Activated CD8-positive, alpha-beta memory T cell treated with anti-CD3 and anti-CD28 coated beads, Interleukin-2, amount 50 U/mL, for 24 hours (primary cell): ENCODE data around the gene JADE1.

Experiments used
- DNase-seq: peaks from one replicate; pipeline ENCODE4 v3.0.0-alpha.2; 2020; ENCODE audit errors: extremely low read depth

JADE1 gene

GRCh38 chr4:128844931-128845330 is 35.4 kb downstream of the JADE1 start:
- no peak for DNase-seq

- no peak for DNase-seq
Measured at GRCh38 chr4:128846063-128846462, 36.6 kb downstream of the JADE1 start.

GRCh38 chr4:128847082-128847724 is 37.7 kb downstream of the JADE1 start:
- no peak for DNase-seq

GRCh38 chr4:128848461-128848860 is 39.0 kb downstream of the JADE1 start:
- no peak for DNase-seq

- DNase-seq: no peak
Measured at GRCh38 chr4:128850252-128850651, 40.8 kb downstream of the JADE1 start.

- no peak for DNase-seq
Measured at GRCh38 chr4:128853741-128854140, 44.2 kb downstream of the JADE1 start.

- no peak for DNase-seq
Measured at GRCh38 chr4:128854433-128854832, 44.9 kb downstream of the JADE1 start.

GRCh38 chr4:128855621-128856020 is 46.1 kb downstream of the JADE1 start:
- no peak for DNase-seq

- DNase-seq: no peak
Measured at GRCh38 chr4:128856246-128856645, 46.7 kb downstream of the JADE1 start.

- DNase-seq: no peak
Measured at GRCh38 chr4:128858879-128859671, 49.6 kb downstream of the JADE1 start.

GRCh38 chr4:128859887-128860677 is 50.6 kb downstream of the JADE1 start:
- no peak for DNase-seq

- DNase-seq: no peak
Measured at GRCh38 chr4:128861856-128862518, 52.5 kb downstream of the JADE1 start.

- peak; percentile 8 for DNase-seq
Measured at GRCh38 chr4:128862608-128863311, 53.3 kb downstream of the JADE1 start.

- peak; percentile 14 for DNase-seq
Measured at GRCh38 chr4:128863312-128864075, 54.0 kb downstream of the JADE1 start.

GRCh38 chr4:128865132-128865531 is 55.6 kb downstream of the JADE1 start:
- DNase-seq: no peak

GRCh38 chr4:128866269-128866668 is 56.8 kb downstream of the JADE1 start:
- DNase-seq: no peak

GRCh38 chr4:128866691-128867090 is 57.2 kb downstream of the JADE1 start:
- DNase-seq: no peak

GRCh38 chr4:128868758-128869157 is 59.3 kb downstream of the JADE1 start:
- DNase-seq: no peak

- no peak for DNase-seq
Measured at GRCh38 chr4:128869776-128870509, 60.4 kb downstream of the JADE1 start.

GRCh38 chr4:128871948-128872347 is 62.4 kb downstream of the JADE1 start:
- DNase-seq: no peak
